Adrenal gland (tissue), 5 donors: Measurements from ENCODE around the gene RPS2.

Experiments used
- CTCF ChIP-seq, 6 experiments: fragments of 450-650 bp in 4 of 6; fragments of 200-600 bp in 2 of 6; sonication (generic) in 1 of 6; IDR thresholded peaks; 1 replicate in 5 of 6; 2 replicates in 1 of 6; pipeline versions ENCODE4 v1.5.1 to v1.8.0; 2016 to 2021; ENCODE audit warnings: antibody characterized with exemption in 6 of 6, mild to moderate bottlenecking in 2 of 6, moderate library complexity in 1 of 6
- POLR2A ChIP-seq, 2 donors: fragments of 450-650 bp; IDR thresholded peaks; one replicate each; pipeline ENCODE4 v1.6.1; 2017; ENCODE audit warnings: antibody characterized with exemption in 2 of 2, mild to moderate bottlenecking in 2 of 2, moderate library complexity in 1 of 2
- donor health status: DM: no; HTN: no; CAD: no.

GRCh38 chr16:1998360-1998835 lies 33.8 kb upstream of the RPS2 start:
- TF ChIP-seq POLR2A (IDR thresholded peaks at IDR 0.05) = no peak
- no peak for TF ChIP-seq CTCF (IDR thresholded peaks at IDR 0.05)
